ENCODE data around the gene TACC2.

DNA sequence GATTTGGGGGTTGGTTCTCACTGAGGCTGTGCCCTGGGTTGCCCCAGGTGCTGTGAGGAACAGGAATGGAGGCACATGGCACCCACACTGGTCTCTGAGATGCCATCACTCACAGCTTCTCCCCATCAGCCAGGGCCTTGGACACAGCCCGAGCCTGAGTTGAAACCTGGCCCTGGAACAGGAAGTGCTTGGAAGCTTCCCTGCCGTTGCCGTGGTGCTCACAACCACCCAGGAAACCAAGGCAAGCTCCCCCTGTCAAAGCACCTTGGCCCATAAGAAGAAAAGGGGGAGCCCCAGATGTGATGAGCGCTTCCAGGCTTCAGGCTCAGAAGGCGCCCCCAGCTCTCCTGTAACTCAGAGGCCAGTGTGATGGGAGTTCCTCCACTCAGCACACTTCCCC is 282.1 kb downstream of the TACC2 start, which contains the start of gene BTBD16:
- TF ChIP-seq, protein P1, sequence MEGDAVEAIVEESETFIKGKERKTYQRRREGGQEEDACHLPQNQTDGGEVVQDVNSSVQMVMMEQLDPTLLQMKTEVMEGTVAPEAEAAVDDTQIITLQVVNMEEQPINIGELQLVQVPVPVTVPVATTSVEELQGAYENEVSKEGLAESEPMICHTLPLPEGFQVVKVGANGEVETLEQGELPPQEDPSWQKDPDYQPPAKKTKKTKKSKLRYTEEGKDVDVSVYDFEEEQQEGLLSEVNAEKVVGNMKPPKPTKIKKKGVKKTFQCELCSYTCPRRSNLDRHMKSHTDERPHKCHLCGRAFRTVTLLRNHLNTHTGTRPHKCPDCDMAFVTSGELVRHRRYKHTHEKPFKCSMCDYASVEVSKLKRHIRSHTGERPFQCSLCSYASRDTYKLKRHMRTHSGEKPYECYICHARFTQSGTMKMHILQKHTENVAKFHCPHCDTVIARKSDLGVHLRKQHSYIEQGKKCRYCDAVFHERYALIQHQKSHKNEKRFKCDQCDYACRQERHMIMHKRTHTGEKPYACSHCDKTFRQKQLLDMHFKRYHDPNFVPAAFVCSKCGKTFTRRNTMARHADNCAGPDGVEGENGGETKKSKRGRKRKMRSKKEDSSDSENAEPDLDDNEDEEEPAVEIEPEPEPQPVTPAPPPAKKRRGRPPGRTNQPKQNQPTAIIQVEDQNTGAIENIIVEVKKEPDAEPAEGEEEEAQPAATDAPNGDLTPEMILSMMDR (IDR thresholded peaks at IDR 0.05), result no peak
- TF ChIP-seq POLR2AphosphoS5 (IDR thresholded peaks at IDR 0.05), result no peak

Measured in suprapubic skin (tissue), 3 donors.